ENCODE data around the gene TBC1D10B.

DNA sequence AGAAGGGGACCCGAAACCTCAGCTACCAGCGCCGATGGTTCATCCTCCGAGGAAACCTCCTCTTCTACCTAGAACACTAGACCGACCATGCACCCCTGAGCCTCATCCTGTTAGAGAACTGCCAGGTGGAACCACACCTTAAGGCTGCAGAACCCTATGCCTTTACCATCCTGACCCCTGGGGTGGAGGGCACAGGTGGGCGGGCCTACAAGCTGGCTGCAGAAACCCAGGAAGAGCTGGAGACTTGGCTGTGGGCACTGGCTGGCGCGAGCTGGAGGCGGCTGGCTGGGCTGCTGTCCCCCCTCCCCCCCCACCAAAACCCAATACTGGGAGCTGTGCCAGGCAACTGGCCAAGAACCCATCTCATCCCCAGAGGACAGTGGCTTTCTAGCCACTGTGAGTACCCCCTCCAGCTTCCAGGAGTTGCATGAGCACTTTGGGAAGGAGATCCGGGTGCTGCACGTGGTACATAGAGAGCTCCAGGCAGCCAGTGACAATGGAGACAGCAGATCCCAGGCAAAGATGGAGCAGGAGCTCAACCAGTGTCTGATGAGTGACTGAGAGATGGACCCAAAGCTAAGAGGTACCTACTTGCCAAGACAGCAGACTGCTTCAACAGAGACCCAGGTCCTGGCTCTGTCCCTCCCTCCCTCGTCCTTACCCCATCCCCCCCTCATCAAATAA lies 13.8 kb downstream of the TBC1D10B start:
- no peak for TF ChIP-seq CTCF (IDR thresholded peaks at IDR 0.05)
- TF ChIP-seq POLR2A (IDR thresholded peaks at IDR 0.05), result no peak

Measured in esophagus squamous epithelium (tissue), 4 donors.